Peyer's patch (tissue), 4 donors: Measurements from ENCODE around the gene DDX10.

Experiments used
- CTCF ChIP-seq, 6 experiments: fragments of 450-650 bp in 4 of 6; fragments of 200-600 bp in 2 of 6; sonication (generic) in 1 of 6; IDR thresholded peaks; one replicate each; pipeline ENCODE4 v1.5.1; 2017 to 2019; ENCODE audit warnings: antibody characterized with exemption in 6 of 6, mild to moderate bottlenecking in 3 of 6, moderate library complexity in 1 of 6
- POLR2A ChIP-seq, 2 donors: fragments of 450-650 bp; IDR thresholded peaks; one replicate each; pipeline ENCODE4 v1.5.1; 2017; ENCODE audit warnings: antibody characterized with exemption in 2 of 2, mild to moderate bottlenecking in 2 of 2, moderate library complexity in 2 of 2

GRCh38 chr11:108944471-108945178, 279.8 kb downstream of the DDX10 start:
- no peak for TF ChIP-seq CTCF (IDR thresholded peaks at IDR 0.05)
- no peak for TF ChIP-seq POLR2A (IDR thresholded peaks at IDR 0.05)
